ENCODE results near the gene CDH23. TPM values are rescaled to one million over a fixed set of nuclear protein-coding genes. Genes with fewer than 3 reads are reported as not detected.
A peak's percentile ranks its signal among the peaks of the same experiment; 100 is the strongest.

The CDH23 gene
- total RNA-seq, 6 donors from 2014 or later, result 4.7 to 29.3 (median 10.4) TPM

DNA sequence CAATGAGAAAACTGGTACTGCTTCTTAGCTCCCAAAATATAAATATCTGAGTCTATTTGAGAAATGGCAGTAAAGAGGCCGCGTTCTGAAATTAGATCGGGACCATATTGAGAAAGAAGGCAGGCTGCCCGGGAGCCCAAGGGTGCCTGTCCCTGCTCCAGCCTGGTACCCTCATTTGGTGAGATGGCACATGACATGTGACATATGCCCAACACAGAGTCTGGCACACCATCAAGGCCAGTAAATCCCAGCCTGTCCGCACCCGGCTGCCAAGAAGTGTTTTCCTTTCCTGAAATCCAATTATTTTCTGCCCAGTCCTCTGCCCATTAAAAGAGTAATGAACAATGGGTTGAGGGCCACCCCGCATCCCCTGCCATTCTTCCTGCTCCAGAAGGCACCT is 66.4 kb downstream of the CDH23 start:
- ATAC-seq (ENCODE audit: low FRiP score in 2 of 2), result no peak
- Histone ChIP-seq H3K27me3 (no peaks in the 10 kb centered on the region), H3K4me3 (no peak overlapping the region), H3K9me3 (no peaks in the 10 kb centered on the region), H3K4me1 (no peaks in the 10 kb centered on the region), H3K36me3 (no peaks in the 10 kb centered on the region), H3K27ac (no peak overlapping the region)
- no peak for DNase-seq
- WGBS, 2 donors, result 88 to 92% methylated on average over 7 of the region's 7 CpGs
- no peak for TF ChIP-seq EP300 (IDR thresholded peaks at IDR 0.05)
- no peak for TF ChIP-seq POLR2A (IDR thresholded peaks at IDR 0.05)
- TF ChIP-seq POLR2AphosphoS5 (IDR thresholded peaks at IDR 0.05), result no peak
- TF ChIP-seq, protein P1, sequence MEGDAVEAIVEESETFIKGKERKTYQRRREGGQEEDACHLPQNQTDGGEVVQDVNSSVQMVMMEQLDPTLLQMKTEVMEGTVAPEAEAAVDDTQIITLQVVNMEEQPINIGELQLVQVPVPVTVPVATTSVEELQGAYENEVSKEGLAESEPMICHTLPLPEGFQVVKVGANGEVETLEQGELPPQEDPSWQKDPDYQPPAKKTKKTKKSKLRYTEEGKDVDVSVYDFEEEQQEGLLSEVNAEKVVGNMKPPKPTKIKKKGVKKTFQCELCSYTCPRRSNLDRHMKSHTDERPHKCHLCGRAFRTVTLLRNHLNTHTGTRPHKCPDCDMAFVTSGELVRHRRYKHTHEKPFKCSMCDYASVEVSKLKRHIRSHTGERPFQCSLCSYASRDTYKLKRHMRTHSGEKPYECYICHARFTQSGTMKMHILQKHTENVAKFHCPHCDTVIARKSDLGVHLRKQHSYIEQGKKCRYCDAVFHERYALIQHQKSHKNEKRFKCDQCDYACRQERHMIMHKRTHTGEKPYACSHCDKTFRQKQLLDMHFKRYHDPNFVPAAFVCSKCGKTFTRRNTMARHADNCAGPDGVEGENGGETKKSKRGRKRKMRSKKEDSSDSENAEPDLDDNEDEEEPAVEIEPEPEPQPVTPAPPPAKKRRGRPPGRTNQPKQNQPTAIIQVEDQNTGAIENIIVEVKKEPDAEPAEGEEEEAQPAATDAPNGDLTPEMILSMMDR (IDR thresholded peaks at IDR 0.05), result no peak

- DNase-seq (no peak), ATAC-seq (ENCODE audit: low FRiP score in 2 of 2) (peak in 1 of 2 donors; percentile 1)
- H3K4me1 ChIP-seq, result no peaks in the 10 kb centered on the region
- no peaks in the 10 kb centered on the region for H3K36me3 ChIP-seq
- no peaks in the 10 kb centered on the region for H3K9me3 ChIP-seq
- no peak for TF ChIP-seq EP300 (IDR thresholded peaks at IDR 0.05)
- no peak for TF ChIP-seq POLR2AphosphoS5 (IDR thresholded peaks at IDR 0.05)
- TF ChIP-seq, protein P1 (IDR thresholded peaks at IDR 0.05), result no peak
- no peak for TF ChIP-seq POLR2A (IDR thresholded peaks at IDR 0.05)
- no peaks in the 10 kb centered on the region for H3K27me3 ChIP-seq
- no peak overlapping the region for H3K27ac ChIP-seq
- H3K4me3 ChIP-seq, result no peak overlapping the region
- 70% methylated on average over 18 of the region's 18 CpGs for WGBS, 2 donors
Observed at GRCh38 chr10:71465551-71466252, 69.0 kb downstream of the CDH23 start.

- Histone ChIP-seq H3K4me3 (no peak overlapping the region), H3K27me3 (no peaks in the 10 kb centered on the region), H3K4me1 (no peaks in the 10 kb centered on the region), H3K9me3 (no peaks in the 10 kb centered on the region), H3K27ac (no peak overlapping the region), H3K36me3 (no peaks in the 10 kb centered on the region)
- DNase-seq (no peak), ATAC-seq (ENCODE audit: low FRiP score in 2 of 2) (no peak)
- WGBS, 2 donors, result 77 to 93% methylated on average over 4 to 6 of the region's 6 CpGs
- TF ChIP-seq EP300 (IDR thresholded peaks at IDR 0.05), result no peak
- no peak for TF ChIP-seq POLR2AphosphoS5 (IDR thresholded peaks at IDR 0.05)
- TF ChIP-seq, protein P1 (IDR thresholded peaks at IDR 0.05), result no peak
- no peak for TF ChIP-seq POLR2A (IDR thresholded peaks at IDR 0.05)
Observed at GRCh38 chr10:71466330-71466729, 69.6 kb downstream of the CDH23 start.

- no peak for ATAC-seq (ENCODE audit: low FRiP score in 2 of 2)
- H3K27ac ChIP-seq, result no peak overlapping the region
- no peaks in the 10 kb centered on the region for H3K27me3 ChIP-seq
- no peaks in the 10 kb centered on the region for H3K4me1 ChIP-seq
- WGBS, 2 donors, result 76 to 91% methylated on average over 4 to 7 of the region's 7 CpGs
- H3K4me3 ChIP-seq, result no peak overlapping the region
- TF ChIP-seq, protein P1 (IDR thresholded peaks at IDR 0.05), result no peak
- no peak for TF ChIP-seq EP300 (IDR thresholded peaks at IDR 0.05)
- no peak for TF ChIP-seq POLR2A (IDR thresholded peaks at IDR 0.05)
- TF ChIP-seq POLR2AphosphoS5 (IDR thresholded peaks at IDR 0.05), result no peak
- no peaks in the 10 kb centered on the region for H3K9me3 ChIP-seq
- DNase-seq, result no peak
- H3K36me3 ChIP-seq, result no peaks in the 10 kb centered on the region
Observed at GRCh38 chr10:71467161-71467560, 70.4 kb downstream of the CDH23 start.

All from upper lobe of left lung (tissue), 6 donors.